ENCODE data around the gene DNASE1L1. TPM values are rescaled to one million over a fixed set of nuclear protein-coding genes. Genes with fewer than 3 reads are reported as not detected.

The DNASE1L1 gene
- total RNA-seq, 4 donors from 2014 or later: 14.6 to 30.7 (median 21.2) TPM

DNA sequence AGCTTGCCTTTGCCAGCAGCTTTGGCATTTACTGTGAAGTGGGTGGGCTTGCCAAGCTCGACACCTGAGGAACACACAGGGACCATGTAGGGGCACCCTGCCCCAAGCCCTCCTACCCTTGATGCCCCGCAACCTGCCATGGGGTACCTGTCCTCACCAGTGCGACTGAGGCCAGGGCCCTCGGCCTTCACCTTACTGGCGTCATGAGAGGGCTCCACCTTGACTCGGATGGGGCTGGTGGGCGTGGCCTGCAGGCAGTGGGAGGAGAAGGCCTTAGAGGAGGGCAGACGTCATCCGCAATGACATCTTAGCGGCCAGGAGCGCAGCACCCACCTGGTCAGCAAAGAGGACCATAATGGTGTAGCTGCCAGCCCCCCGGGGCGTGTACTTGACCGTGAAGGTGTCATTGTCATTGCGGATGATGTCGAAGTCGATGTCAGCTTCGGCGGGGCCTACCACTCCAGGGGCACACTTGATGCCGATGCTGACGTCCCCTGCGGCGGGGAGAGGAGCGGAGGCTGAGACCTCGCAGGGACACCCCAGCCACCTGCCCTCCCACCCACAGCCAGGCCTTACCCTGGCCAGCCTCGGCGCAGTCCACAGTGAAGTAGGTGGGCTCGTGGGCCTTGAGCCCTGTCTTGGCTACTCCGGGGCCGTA, 46.8 kb downstream of the DNASE1L1 start:
- H3K36me3 ChIP-seq: peaks cover 87% of the 10 kb centered on the region
- WGBS: 95% methylated on average over 19 of the region's 30 CpGs
- H3K27ac ChIP-seq: no peak overlapping the region
- no peak overlapping the region for H3K4me3 ChIP-seq
- DNase-seq (ENCODE audit: low spot score in 2 of 2): no peak
- TF ChIP-seq POLR2A (IDR thresholded peaks at IDR 0.05) (no peak), EP300 (IDR thresholded peaks at IDR 0.05) (no peak), POLR2AphosphoS5 (IDR thresholded peaks at IDR 0.05) (no peak)
- TF ChIP-seq, protein P1, sequence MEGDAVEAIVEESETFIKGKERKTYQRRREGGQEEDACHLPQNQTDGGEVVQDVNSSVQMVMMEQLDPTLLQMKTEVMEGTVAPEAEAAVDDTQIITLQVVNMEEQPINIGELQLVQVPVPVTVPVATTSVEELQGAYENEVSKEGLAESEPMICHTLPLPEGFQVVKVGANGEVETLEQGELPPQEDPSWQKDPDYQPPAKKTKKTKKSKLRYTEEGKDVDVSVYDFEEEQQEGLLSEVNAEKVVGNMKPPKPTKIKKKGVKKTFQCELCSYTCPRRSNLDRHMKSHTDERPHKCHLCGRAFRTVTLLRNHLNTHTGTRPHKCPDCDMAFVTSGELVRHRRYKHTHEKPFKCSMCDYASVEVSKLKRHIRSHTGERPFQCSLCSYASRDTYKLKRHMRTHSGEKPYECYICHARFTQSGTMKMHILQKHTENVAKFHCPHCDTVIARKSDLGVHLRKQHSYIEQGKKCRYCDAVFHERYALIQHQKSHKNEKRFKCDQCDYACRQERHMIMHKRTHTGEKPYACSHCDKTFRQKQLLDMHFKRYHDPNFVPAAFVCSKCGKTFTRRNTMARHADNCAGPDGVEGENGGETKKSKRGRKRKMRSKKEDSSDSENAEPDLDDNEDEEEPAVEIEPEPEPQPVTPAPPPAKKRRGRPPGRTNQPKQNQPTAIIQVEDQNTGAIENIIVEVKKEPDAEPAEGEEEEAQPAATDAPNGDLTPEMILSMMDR (IDR thresholded peaks at IDR 0.05): no peak
- H3K27me3 ChIP-seq: no peaks in the 10 kb centered on the region
- H3K9me3 ChIP-seq: no peaks in the 10 kb centered on the region
- peaks cover 10% of the 10 kb centered on the region for H3K4me1 ChIP-seq

DNA sequence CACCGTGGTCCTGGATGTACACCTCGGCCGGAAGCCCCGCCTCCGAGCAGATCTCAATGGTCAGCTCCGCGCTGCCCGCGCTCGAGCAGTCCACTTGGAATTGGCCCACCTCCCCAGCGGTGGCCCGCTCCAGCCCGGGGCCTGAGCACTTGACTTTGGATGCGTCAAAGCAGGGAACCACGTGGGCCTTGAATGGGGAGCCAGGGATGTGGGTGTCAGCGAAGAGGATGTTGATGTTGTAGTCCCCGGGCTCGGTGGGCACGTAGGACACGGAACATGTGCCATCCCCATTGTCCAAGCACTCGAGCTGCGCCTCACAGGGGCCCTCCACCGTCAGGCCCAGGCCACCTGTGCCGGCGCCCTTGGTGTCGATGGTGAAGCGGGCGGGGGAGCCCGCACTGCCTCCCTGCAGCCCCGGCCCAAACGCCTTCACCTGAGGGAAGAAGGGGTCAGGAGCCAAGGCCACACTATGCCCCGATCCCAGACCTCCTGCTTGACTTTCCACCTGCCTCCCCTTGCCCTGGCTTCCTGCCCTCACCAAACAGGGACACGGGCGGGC, 48.8 kb downstream of the DNASE1L1 start:
- Histone ChIP-seq H3K27ac (no peak overlapping the region), H3K27me3 (no peaks in the 10 kb centered on the region), H3K36me3 (peaks cover 93% of the 10 kb centered on the region), H3K9me3 (no peaks in the 10 kb centered on the region), H3K4me1 (no peaks in the 10 kb centered on the region), H3K4me3 (no peak overlapping the region)
- WGBS: 93% methylated on average over 24 of the region's 34 CpGs
- TF ChIP-seq, protein P1 (IDR thresholded peaks at IDR 0.05): no peak
- no peak for TF ChIP-seq EP300 (IDR thresholded peaks at IDR 0.05)
- no peak for TF ChIP-seq POLR2AphosphoS5 (IDR thresholded peaks at IDR 0.05)
- no peak for TF ChIP-seq POLR2A (IDR thresholded peaks at IDR 0.05)
- DNase-seq (ENCODE audit: low spot score in 2 of 2): no peak

DNA sequence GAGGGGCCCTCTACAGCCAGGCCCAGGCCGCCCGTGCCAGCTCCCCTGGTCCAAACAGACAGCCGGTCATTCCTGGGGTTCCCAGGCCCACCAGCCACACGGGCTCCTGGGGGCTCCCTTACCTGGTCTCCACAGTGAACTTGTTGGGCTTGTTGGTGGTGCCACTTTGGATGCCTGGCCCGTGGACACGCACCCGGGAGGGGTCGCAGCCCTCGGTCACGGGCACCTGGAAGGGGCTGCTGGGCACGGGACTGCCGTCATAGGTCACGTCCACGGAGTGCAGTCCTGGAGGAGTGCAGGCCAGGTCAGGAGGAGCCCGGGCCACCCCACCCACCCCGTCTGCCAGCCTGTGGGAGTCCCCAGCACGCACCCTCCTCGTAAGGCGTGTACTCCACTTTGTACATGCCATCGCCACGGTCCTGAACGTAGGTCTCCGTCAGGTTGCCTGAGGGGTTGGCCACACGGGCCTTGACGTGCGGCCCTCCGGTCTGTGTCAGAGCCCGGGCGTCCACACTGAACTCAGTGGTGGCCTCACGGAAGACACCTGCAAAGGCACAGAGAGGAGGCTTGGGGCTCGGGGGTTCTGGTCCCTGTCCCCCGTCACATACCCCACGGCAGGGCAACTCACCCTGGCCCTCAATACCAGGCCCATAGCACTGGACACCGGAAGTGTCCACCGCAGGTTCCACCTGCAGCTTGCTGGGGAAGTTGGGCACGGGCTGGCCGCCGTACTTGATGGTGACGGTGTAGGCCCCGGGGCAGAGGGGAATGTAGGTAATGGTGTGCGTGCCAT, 49.5 kb downstream of the DNASE1L1 start:
- DNase-seq (ENCODE audit: low spot score in 2 of 2): no peak
- H3K9me3 ChIP-seq: no peaks in the 10 kb centered on the region
- no peaks in the 10 kb centered on the region for H3K4me1 ChIP-seq
- TF ChIP-seq POLR2A (IDR thresholded peaks at IDR 0.05): no peak
- no peak for TF ChIP-seq POLR2AphosphoS5 (IDR thresholded peaks at IDR 0.05)
- TF ChIP-seq EP300 (IDR thresholded peaks at IDR 0.05): no peak
- TF ChIP-seq, protein P1 (IDR thresholded peaks at IDR 0.05): no peak
- H3K27me3 ChIP-seq: no peaks in the 10 kb centered on the region
- no peak overlapping the region for H3K4me3 ChIP-seq
- H3K27ac ChIP-seq: no peak overlapping the region
- WGBS: 96% methylated on average over 22 of the region's 41 CpGs
- H3K36me3 ChIP-seq: peaks cover 93% of the 10 kb centered on the region

DNA sequence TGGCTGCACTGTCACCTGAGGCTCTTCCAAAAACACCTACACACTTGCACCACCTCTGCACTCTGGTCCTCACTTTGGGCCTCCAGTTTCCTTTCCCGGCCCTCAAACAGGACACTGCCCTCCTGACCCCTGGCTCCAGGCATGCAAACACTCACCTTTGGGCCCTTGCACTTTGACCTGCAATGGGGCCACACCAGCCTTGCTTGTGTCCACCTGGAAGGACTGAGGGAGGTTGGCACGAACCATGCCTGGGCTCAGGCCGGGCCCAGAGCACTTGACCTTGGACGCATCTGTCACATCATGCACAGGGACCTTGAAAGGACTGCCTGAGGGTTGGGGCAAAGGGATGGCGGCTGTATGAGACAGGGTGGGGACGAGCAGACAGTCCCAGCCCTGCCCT, 50.2 kb downstream of the DNASE1L1 start:
- Histone ChIP-seq H3K27ac (no peak overlapping the region), H3K27me3 (no peaks in the 10 kb centered on the region), H3K4me3 (no peak overlapping the region), H3K36me3 (peaks cover 93% of the 10 kb centered on the region), H3K9me3 (no peaks in the 10 kb centered on the region), H3K4me1 (no peaks in the 10 kb centered on the region)
- DNase-seq (ENCODE audit: low spot score in 2 of 2): no peak
- WGBS: 95% methylated on average over 5 of the region's 6 CpGs
- TF ChIP-seq POLR2AphosphoS5 (IDR thresholded peaks at IDR 0.05) (no peak), EP300 (IDR thresholded peaks at IDR 0.05) (no peak), POLR2A (IDR thresholded peaks at IDR 0.05) (no peak)
- TF ChIP-seq, protein P1 (IDR thresholded peaks at IDR 0.05): no peak

DNA sequence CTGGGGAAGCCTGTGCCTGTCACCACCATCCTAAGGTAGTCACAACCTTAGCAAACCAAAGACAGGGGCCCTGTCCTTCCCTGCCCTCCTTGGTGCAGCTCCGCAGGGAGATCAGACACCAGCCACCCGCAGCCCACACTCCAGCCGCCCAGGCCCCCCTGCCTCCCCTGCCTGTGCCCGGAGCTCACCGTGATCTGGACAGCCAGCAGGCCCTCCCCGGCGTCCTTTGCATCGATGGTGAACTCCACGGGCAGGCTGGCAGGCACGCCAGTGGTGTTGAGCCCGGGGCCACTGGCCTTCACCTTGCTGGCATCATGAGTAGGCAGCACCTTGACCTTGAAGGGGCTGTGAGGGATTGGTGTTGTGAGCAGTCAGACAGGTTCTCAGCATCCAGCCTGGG, 51.0 kb downstream of the DNASE1L1 start:
- Histone ChIP-seq H3K27me3 (no peaks in the 10 kb centered on the region), H3K4me1 (no peaks in the 10 kb centered on the region), H3K27ac (no peak overlapping the region), H3K4me3 (no peak overlapping the region), H3K9me3 (no peaks in the 10 kb centered on the region), H3K36me3 (peaks cover 96% of the 10 kb centered on the region)
- WGBS: 94% methylated on average over 6 of the region's 11 CpGs
- TF ChIP-seq EP300 (IDR thresholded peaks at IDR 0.05): no peak
- no peak for TF ChIP-seq POLR2A (IDR thresholded peaks at IDR 0.05)
- TF ChIP-seq POLR2AphosphoS5 (IDR thresholded peaks at IDR 0.05): no peak
- TF ChIP-seq, protein P1 (IDR thresholded peaks at IDR 0.05): no peak
- DNase-seq (ENCODE audit: low spot score in 2 of 2): no peak

All from suprapubic skin (tissue), 4 donors.